HG02798 (cell line): ENCODE results near the gene FCHSD2.
A peak's percentile ranks its signal among the peaks of the same experiment; 100 is the strongest.
"Not testable (repeated sequence)": the region's sequence is repeated elsewhere in the genome, so short reads cannot be mapped to it uniquely, and the experiment has no call there.

Experiments used
- ATAC-seq: cut with Tn5 transposase; IDR thresholded peaks from one replicate; pipeline ENCODE4 v1.9.1; 2021; ENCODE audit warnings: mild to moderate bottlenecking; ENCODE audit not compliant: unreplicated experiment, poor library complexity

FCHSD2 gene

DNA sequence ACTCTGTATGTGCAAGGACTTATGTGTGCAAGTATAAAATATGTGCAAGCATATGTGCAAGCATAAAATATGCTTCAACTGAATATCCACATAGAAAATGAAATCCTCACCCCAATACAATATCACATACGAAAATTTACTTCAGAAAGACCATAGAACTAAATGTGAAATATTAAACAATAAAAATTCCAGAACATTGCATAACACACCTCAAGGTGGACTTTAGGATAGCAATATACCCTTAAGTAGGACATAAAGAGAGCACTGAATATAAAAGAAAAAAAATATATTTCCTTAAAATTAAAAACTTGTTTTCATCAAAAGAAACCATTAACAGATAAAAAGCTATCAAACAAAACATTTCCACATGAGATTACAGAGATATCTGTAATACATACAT is 67.8 kb downstream of the FCHSD2 start:
- no peak for ATAC-seq

DNA sequence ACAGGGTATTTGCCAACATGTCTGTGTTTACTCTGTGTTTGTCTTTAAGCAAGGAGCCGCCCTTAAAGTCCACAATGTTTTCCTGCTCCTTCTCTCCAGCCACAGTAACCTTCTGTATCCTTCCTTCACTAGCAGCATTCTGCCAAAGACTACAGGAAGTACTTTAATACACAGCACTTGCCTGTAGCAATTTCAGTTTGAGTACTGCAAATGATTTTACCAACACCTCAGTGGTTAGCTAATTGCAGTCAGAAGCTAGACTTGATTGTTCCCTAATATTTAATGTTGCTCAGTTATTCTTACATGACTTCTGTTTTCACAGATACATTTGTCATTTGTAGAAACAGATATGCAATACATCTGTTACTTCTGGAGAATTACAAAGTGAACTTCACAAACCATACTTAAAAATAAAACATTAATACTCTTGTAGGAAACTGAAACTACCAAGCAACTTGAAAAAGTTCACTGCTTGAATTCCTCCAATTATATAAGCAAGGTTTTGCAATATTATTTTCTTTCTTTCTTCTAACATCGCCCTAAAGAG is 69.1 kb downstream of the FCHSD2 start:
- peak; percentile 74 for ATAC-seq

DNA sequence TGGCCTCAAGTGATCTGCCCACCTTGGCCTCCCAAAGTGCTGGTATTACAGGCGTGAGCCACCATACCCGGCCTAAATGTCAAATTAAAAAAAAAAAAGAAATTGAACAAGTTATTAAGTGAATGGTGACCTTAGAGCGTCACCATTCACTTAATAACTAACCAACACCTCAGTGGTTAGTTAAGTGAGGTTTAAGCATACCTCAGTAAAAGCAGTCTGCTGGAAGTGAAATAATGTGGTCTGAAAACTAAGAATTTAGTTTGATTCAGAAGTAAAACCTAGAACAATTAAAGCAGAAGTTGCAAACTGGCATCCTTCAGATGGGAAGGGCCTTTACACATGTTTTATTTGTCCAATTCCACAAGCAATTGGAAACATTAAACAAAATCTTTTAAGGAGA is 71.5 kb downstream of the FCHSD2 start:
- no peak for ATAC-seq

DNA sequence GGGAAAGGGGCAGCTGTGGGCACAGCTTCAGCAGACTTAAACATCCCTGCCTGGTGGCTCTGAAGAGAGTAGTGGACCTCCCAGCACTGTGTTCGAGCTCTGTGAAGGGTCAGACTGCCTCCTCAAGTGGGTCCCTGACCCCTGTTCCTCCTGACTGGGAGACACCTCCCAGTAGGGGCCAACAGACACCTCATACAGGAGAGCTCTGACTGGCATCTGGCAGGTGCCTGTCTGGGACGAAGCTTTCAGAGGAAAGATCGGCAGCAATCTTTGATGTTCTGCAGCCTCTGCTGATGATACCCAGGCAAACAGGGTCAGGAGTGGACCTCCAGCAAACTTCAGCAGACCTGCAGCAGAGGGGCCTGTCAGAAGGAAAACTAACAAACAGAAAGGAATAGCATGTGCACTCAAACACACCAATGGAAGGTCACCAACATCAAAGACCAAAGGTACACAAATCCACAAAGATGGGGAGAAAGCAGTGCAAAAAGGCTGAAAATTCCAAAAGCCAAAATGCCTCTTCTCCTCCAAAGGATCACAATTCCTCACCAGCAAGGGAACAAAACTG is 80.2 kb downstream of the FCHSD2 start:
- ATAC-seq: not testable (repeated sequence)

DNA sequence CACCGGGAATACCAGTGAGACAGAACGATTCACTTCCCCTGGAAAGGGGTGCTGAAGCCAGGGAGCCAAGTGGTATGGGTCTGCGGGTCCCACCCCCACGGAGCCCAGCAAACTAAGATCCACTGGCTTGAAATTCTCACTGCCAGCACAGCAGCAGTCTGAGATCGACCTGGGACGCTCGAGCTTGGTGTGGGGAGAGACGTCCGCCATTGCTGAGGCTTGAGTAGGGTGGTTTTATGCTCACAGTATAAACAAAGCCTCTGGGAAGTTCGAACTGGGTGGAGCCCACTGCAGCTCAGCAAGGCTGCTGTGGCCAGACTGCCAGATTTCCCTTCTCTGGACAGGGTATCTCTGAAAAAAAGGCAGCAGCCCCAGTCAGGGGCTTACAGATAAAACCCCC is 80.7 kb downstream of the FCHSD2 start:
- not testable (repeated sequence) for ATAC-seq

DNA sequence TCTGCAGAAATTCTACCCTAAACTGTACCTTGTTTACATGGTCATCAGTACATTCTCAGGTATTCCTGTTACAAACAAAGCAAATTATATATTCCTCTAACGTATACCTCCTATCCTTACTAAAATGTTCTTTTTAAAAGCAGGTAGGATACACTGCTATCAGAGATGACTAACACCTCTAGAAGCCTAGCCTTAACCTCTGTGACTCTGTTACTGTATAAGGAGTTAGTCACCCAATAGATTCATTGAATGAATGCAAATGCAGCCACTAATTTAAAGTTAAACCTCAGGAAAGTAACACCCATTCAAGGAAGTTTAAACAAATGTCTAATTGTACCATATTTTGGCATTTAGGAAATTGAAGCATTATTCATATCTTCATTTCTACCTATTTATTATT is 82.2 kb downstream of the FCHSD2 start:
- ATAC-seq: no peak

DNA sequence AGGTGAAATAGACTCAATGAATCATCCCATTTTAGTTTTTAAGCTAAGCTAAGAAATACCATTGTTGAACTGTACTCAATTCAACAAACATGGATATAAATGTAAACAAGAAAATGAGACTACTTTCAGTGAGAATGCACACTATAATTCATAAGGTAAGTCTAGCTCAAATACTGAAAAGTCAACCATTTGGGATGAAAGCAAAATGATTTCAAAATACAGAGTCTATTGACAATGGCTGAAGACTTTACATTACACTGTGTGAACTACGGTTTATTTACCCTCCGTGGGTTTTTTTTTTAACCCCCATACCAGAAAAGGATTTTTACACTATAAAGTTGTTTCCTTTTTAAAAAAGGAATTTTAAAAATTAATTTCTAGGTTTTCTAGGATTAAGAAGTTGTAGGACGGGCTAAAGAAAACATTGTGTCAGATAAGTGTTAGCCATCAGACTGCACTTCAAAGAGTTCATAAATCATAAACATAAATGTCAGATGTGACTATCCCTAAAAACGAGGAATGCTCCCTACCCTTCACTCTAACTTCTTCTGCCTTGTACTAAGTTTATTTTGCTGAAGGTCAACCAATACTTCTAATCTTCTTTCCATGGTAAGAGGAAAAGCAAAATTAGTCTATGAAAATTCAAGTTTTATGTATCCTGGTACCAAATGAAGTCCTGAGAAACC is 83.0 kb downstream of the FCHSD2 start:
- ATAC-seq: no peak

DNA sequence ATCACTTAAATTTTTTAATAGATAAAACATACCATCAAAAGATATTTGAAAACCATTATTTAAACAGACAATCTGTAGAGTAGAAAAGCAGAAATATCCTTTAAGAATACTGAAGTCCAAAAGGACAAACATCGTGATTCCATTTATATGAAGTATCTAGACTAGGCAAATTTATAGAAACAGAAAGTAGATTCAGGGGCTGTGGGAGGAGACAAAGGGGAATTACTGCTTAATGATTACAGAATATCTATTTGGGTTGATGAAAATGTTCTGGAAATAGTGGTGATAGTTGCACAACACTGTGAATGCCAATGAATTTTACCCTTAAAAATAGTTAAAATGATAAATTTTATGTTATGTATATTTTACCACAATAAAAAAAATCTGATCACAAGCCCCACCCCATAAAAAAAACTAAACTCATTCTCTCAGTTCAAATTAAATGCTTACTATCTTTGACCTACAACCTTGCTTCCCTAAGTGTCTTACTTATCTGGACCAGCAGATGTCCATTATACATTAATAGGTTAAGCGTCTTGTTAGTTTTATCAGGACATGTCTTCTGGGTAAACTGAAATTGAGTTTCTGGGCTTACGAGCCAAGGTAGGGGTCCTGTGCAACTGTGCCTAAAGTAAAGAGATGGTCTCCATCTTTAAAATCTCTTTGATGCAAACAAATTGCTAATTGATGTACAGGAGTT is 86.3 kb downstream of the FCHSD2 start:
- no peak for ATAC-seq

DNA sequence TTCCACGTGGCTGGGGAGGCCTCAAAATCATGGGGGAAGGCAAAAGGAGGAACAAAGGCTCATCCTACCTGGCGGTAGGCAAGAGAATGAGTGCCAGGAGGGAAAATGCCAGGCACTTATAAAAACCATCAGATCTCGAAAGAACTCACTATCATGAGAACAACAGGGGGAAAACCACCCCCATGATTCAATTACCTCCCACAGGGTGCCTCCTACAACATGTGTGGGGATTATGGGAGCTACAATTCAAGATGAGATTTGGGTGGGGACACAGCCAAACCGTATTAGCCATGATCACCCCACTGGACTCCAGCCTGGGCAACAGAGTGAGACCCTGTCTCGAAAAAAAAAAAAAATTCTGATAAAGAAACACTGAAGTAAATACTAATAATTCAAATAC is 87.1 kb downstream of the FCHSD2 start:
- no peak for ATAC-seq

DNA sequence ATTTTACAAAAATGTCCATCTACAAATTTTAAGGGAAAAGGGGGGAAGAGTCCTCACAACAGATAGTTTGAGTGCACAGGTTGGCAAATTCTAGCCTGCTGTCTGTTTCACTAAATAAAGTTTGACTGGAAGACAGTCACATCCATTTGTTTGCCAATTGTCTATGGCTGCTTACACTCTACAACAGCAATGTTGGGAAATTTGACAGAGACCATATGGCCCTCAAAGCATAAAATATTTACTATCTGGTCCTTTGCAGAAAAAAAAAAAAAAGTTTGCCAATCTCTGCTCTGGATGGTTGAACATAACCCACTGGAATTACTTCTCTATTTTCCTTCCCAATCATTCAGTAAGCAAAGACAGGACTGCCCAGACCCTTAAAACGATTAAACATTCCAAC is 88.2 kb downstream of the FCHSD2 start:
- no peak for ATAC-seq

DNA sequence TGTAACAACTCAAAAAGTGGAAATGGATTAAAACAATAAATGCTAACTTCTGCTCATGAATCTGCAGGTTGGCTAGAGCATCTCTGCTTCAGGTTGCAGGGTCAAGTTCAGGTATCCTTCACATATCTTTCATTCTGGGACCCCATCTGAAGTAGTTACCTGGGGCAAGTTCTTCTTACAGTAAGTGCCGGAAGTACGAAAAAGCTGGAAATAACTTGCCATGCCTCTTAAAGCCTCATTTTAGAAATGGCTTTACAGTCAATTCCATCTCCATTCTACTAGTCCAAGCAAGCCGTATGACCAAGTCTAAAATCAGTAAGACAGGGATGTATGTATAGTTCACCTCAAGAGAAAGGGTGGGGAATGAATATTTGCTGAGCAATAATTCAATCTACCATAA is 93.7 kb downstream of the FCHSD2 start:
- no peak for ATAC-seq

DNA sequence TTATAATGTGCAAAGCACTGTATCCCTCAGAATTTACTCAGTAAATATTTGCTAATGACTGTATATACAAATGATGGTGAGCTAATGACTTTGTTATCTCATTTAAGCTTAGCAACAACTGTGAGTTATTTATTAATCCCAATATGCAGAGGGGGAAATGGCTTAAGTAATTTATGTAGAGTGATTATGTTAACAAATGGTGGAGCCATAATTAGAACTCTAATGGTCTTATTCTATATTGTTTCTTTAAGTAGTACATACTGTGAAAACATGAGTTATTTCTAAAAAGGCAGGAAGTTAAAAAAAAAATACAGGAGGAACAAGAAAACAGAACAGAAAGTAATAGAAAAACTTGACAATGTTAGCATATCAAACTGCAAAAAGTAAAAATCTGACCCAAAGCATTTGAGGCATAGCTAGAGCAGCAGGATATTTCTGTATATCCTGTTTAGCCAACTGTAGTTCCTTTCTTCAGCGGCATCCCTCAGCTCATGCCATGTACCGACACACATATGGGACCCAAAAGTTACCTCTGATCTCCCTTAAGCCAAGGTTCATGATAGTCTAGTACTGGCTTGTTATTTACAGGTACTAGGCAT is 94.2 kb downstream of the FCHSD2 start:
- no peak for ATAC-seq

DNA sequence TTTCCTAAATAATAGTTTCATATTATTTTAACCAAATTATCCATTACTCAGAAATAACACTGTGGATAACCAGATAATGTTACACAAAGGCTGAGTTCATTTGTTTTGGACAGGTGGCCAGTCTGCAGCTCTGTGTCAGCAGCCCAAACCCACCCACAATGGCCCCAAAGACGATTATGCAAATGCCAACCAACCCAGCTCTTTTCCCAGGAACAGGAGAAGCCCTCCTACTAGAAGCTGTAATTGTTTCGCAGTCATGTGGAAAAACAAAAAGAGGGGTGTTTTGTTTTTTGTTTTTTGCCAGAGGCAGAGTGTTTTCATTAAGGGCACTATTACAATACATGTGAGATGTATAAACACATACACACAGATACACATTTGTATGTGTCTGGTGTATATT is 102.1 kb downstream of the FCHSD2 start:
- no peak for ATAC-seq

DNA sequence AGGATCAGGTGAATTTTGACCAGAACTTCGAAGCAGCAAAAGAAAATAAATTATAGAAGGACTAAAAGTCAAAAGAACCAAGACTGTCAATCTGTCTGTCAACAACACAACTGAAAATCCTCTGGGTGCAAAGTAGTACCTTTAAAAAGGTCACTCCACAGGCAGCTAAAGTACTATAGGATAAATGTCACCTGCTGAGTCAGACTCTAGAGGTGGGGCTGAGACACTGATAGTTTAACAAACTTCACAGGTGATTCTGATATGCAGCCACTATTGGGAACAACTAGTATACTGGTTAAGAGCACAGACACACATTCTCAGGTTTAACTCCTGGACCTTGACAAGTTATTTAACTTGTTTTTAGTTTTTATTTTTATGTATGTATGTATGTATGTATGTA is 107.3 kb downstream of the FCHSD2 start:
- ATAC-seq: no peak

DNA sequence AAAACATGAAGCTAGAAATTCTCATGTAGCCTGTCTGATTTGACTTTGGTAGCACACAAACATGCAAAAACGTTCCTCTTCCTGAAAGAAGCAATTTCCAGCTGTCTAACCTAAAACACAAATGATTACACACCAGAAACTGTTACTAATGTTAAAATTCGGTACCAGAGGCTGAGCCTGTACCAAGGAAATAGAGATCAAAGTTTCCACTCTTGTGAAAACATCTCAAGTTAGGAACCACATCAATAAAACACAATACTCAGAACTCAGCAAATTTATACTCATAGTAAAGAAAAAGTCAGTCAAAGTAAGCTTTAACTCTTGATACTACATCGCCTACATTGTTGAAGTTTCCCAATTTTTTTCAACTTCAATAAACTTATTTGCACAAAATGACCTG is 107.8 kb downstream of the FCHSD2 start:
- ATAC-seq: no peak

DNA sequence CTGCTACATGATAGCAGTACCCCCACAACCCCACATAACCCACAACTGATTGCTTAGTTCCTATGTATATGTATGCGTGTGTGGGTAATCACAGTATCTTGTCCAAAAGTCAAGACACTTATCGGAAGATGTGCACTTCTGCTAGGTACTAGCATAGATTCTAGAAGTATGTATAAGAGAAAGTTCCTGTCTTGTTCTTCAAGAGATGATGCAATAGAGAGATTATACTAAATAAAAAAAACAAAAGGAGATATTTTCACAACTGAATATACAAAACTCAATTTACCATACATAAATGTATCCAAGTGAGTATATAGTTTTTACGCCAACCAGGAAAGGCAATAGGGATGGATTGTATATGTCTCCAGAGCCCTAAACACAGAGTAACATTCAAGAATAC is 112.0 kb downstream of the FCHSD2 start:
- ATAC-seq: no peak

DNA sequence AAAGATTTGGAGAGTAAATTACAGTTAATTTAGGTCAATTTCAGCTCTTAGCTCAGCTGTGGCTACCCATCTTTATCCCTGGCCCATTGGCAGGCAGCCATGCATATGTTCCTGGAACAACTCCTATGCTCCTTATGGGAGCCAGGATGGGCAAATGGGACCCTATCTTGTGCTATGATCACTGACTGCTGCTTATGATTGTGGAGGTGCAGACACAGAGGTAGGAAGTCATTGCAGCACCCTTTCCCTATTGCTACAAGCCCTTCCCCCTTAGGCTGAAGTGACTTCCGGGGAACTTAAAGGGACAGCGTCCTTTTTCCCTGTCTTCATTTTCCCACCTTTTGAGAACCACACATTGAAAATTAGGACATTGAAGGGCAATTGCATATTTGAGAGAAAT is 112.7 kb downstream of the FCHSD2 start:
- ATAC-seq: no peak

DNA sequence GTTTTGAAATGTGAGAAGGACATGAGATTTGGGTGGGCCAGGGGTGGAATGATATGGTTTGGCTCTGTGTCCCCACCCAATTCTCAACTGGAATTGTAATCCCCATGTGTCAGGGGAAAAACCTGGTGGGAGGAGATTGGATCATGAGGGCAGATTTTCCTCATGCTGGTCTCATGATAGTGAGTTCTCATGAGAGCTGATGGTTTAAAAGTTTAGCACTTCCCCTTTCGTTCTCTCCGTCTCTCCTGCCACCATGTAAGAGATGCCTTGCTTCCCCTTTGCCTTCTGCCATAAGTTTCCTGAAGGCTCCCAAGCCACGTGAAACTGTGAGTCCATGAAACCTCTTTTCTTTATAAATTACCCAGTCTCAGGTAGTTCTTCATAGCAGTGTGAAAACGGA is 113.5 kb downstream of the FCHSD2 start:
- ATAC-seq: no peak

DNA sequence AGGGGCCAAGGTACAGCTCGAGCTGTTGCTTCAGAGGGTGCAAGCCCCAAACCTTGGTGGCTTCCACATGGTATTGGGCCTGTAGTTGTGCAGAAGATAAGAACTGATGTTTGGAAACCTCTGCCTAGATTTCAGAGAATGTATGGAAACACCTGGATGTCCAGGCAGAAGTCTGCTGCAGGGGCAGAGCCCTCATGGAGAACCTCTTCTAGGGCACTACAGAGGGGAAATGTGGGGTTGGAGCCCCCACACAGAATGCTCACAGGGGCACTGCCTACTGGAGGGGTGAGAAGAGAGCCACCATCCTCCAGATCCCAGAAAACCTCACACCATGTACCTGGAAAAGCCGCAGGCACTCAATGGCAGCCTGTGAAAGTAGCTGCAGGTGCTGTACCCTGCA is 114.3 kb downstream of the FCHSD2 start:
- not testable (repeated sequence) for ATAC-seq

DNA sequence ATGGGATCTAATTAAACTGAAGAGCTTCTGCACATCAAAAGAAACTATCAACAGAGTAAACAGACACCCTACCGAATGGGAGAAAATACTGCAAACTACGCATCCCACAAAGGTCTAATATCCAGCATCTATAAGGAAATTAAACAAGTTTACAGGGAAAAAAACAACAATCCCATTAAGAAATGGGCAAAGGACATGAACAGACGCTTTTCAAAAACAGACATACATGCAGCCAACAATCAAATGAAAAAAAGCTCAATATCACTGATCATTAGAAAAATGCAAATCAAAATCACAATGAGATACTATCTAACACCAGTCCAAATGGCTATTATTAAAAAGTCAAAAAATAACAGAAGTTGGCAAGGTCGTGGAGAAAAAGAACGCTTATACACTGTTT is 117.5 kb downstream of the FCHSD2 start:
- no peak for ATAC-seq

DNA sequence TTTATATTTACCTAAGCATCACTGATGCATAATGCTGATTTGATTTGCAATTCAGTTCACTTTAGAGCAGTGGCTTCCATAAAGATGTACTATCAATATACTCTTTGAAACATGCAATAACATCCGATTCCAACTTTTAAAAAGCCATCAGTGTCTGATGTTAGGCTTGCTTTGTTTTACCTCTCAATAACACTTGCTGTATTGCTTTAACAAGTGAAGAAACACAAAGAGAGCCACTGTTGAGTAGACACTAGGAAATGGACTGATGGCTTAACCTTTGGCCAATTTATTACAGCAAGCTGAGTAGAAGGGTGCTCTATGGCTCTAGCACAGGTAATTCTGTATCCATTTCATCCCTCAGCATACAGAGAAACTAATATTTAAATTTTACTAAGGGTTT is 122.1 kb downstream of the FCHSD2 start:
- no peak for ATAC-seq
